ENCODE measurements around the gene PCDHB12. TPM values are rescaled to one million over a fixed set of nuclear protein-coding genes. Genes with fewer than 3 reads are reported as not detected.

Gene PCDHB12
- total RNA-seq, 1 experiment from 2014 or later = 4.5 TPM

Other genes starting within 250 kb of the PCDHB12 start
- 0.08 TPM in 1 of 2 replicates, not detected in the other for gene PCDHAC2, start 242.2 kb upstream of the PCDHB12 start, total RNA-seq (2014; rRNA removed; shearing (Covaris generic))
- gene PCDHB1, start 157.3 kb upstream of the PCDHB12 start, total RNA-seq (2014; rRNA removed; shearing (Covaris generic)) = not detected in 2 replicates
- 24.4 and 24.6 TPM in 2 replicates for gene PCDHB2, start 114.1 kb upstream of the PCDHB12 start, total RNA-seq (2014; rRNA removed; shearing (Covaris generic))
- 1.3 and 1.6 TPM in 2 replicates for gene PCDHB3, start 108.2 kb upstream of the PCDHB12 start, total RNA-seq (2014; rRNA removed; shearing (Covaris generic))
- 0.25 and 0.42 TPM in 2 replicates for gene PCDHB4, start 86.9 kb upstream of the PCDHB12 start, total RNA-seq (2014; rRNA removed; shearing (Covaris generic))
- gene PCDHB5, start 73.5 kb upstream of the PCDHB12 start, total RNA-seq (2014; rRNA removed; shearing (Covaris generic)) = 20.4 and 23.8 TPM in 2 replicates
- 0.15 and 0.26 TPM in 2 replicates for gene PCDHB6, start 58.7 kb upstream of the PCDHB12 start, total RNA-seq (2014; rRNA removed; shearing (Covaris generic))
- 1.1 and 1.3 TPM in 2 replicates for gene PCDHB7, start 36.1 kb upstream of the PCDHB12 start, total RNA-seq (2014; rRNA removed; shearing (Covaris generic))
- gene PCDHB8, start 30.9 kb upstream of the PCDHB12 start, total RNA-seq (2014; rRNA removed; shearing (Covaris generic)) = 17.8 and 18.6 TPM in 2 replicates
- 5.6 and 6.8 TPM in 2 replicates for gene PCDHB16, start 26.3 kb upstream of the PCDHB12 start, total RNA-seq (2014; rRNA removed; shearing (Covaris generic))
- gene PCDHB9, start 21.6 kb upstream of the PCDHB12 start, total RNA-seq (2014; rRNA removed; shearing (Covaris generic)) = 4.9 and 5.1 TPM in 2 replicates
- 9.7 and 9.8 TPM in 2 replicates for gene PCDHB10, start 16.4 kb upstream of the PCDHB12 start, total RNA-seq (2014; rRNA removed; shearing (Covaris generic))
- gene PCDHB11, start 9.1 kb upstream of the PCDHB12 start, total RNA-seq (2014; rRNA removed; shearing (Covaris generic)) = 8.9 and 9.8 TPM in 2 replicates
- 3.0 and 3.2 TPM in 2 replicates for gene PCDHB13, start 5.2 kb downstream of the PCDHB12 start, total RNA-seq (2014; rRNA removed; shearing (Covaris generic))
- 10.9 and 11.2 TPM in 2 replicates for gene PCDHB14, start 14.6 kb downstream of the PCDHB12 start, total RNA-seq (2014; rRNA removed; shearing (Covaris generic))
- gene PCDHB15, start 36.7 kb downstream of the PCDHB12 start, total RNA-seq (2014; rRNA removed; shearing (Covaris generic)) = 0.86 and 0.91 TPM in 2 replicates
- gene SLC25A2, start 95.3 kb downstream of the PCDHB12 start, total RNA-seq (2014; rRNA removed; shearing (Covaris generic)) = 0.08 TPM in 1 of 2 replicates, not detected in the other
- gene TAF7, start 112.1 kb downstream of the PCDHB12 start, total RNA-seq (2014; rRNA removed; shearing (Covaris generic)) = 115 and 130 TPM in 2 replicates
- gene PCDHGA1, start 121.8 kb downstream of the PCDHB12 start, total RNA-seq (2014; rRNA removed; shearing (Covaris generic)) = 3.5 and 3.6 TPM in 2 replicates
- 0.71 and 1.0 TPM in 2 replicates for gene PCDHGA2, start 130.0 kb downstream of the PCDHB12 start, total RNA-seq (2014; rRNA removed; shearing (Covaris generic))
- gene PCDHGA3, start 135.1 kb downstream of the PCDHB12 start, total RNA-seq (2014; rRNA removed; shearing (Covaris generic)) = 0.56 and 0.67 TPM in 2 replicates
- gene PCDHGB1, start 141.4 kb downstream of the PCDHB12 start, total RNA-seq (2014; rRNA removed; shearing (Covaris generic)) = 21.1 and 23.4 TPM in 2 replicates
- gene PCDHGA4, start 146.3 kb downstream of the PCDHB12 start, total RNA-seq (2014; rRNA removed; shearing (Covaris generic)) = 12.9 and 14.7 TPM in 2 replicates
- 8.9 and 9.8 TPM in 2 replicates for gene PCDHGB2, start 151.3 kb downstream of the PCDHB12 start, total RNA-seq (2014; rRNA removed; shearing (Covaris generic))
- gene PCDHGA5, start 155.4 kb downstream of the PCDHB12 start, total RNA-seq (2014; rRNA removed; shearing (Covaris generic)) = 4.7 and 6.9 TPM in 2 replicates
- gene PCDHGB3, start 161.5 kb downstream of the PCDHB12 start, total RNA-seq (2014; rRNA removed; shearing (Covaris generic)) = 5.2 and 7.4 TPM in 2 replicates
- gene PCDHGA6, start 165.2 kb downstream of the PCDHB12 start, total RNA-seq (2014; rRNA removed; shearing (Covaris generic)) = 4.9 and 5.8 TPM in 2 replicates
- gene PCDHGA7, start 174.0 kb downstream of the PCDHB12 start, total RNA-seq (2014; rRNA removed; shearing (Covaris generic)) = 3.6 and 4.7 TPM in 2 replicates
- gene PCDHGB4, start 179.0 kb downstream of the PCDHB12 start, total RNA-seq (2014; rRNA removed; shearing (Covaris generic)) = 1.7 and 3.1 TPM in 2 replicates
- gene PCDHGA8, start 183.9 kb downstream of the PCDHB12 start, total RNA-seq (2014; rRNA removed; shearing (Covaris generic)) = 3.3 and 3.4 TPM in 2 replicates
- gene PCDHGB5, start 189.2 kb downstream of the PCDHB12 start, total RNA-seq (2014; rRNA removed; shearing (Covaris generic)) = 1.6 and 2.2 TPM in 2 replicates
- gene PCDHGA9, start 194.1 kb downstream of the PCDHB12 start, total RNA-seq (2014; rRNA removed; shearing (Covaris generic)) = 1.8 and 2.3 TPM in 2 replicates
- gene PCDHGB6, start 199.3 kb downstream of the PCDHB12 start, total RNA-seq (2014; rRNA removed; shearing (Covaris generic)) = 1.4 and 2.6 TPM in 2 replicates
- gene PCDHGA10, start 204.3 kb downstream of the PCDHB12 start, total RNA-seq (2014; rRNA removed; shearing (Covaris generic)) = 1.3 and 1.6 TPM in 2 replicates
- gene PCDHGB7, start 209.0 kb downstream of the PCDHB12 start, total RNA-seq (2014; rRNA removed; shearing (Covaris generic)) = 0.91 and 1.8 TPM in 2 replicates
- 1.3 and 1.4 TPM in 2 replicates for gene PCDHGA11, start 212.3 kb downstream of the PCDHB12 start, total RNA-seq (2014; rRNA removed; shearing (Covaris generic))
- gene PCDHGA12, start 221.8 kb downstream of the PCDHB12 start, total RNA-seq (2014; rRNA removed; shearing (Covaris generic)) = 1.2 and 1.4 TPM in 2 replicates

All from SJCRH30 (cell line).